Endothelial cell of umbilical vein (primary cell): ENCODE measurements around the gene SCTR. TPM values are rescaled to one million over a fixed set of nuclear protein-coding genes. Genes with fewer than 3 reads are reported as not detected.

ENCODE experiments used
- BruUV-seq: library from RNA; stranded (reverse); fragments of 400-500 nt; replicated peaks from 2 replicates; lab custom pipeline; 2021; lab: Mats Ljungman, UMichigan
- CTCF ChIA-PET: fragments of 300-600, 350-600 bp; sonication (Branson Sonifier 250); formaldehyde crosslinking; loops from one replicate; lab custom pipeline; 2021; ENCODE audit warnings: antibody characterized with exemption, inconsistent platforms; lab: Charles Lee
- POLR2A ChIA-PET: fragments of 300-600, 350-600 bp; sonication (Branson Sonifier 250); formaldehyde crosslinking; loops from one replicate; lab custom pipeline; 2021; ENCODE audit warnings: antibody characterized with exemption, inconsistent platforms; lab: Charles Lee
- DNase-seq: peaks from one replicate; pipeline ENCODE4 v3.0.0-alpha.2; 2011; ENCODE audit warnings: low read depth, low spot score
- FAIRE-seq: peaks from 2 replicates; lab custom pipeline; 2011; peaks lifted over from hg19 to GRCh38; lab: Jason Lieb, UNC
- H2AFZ ChIP-seq: 2 replicates; pipeline ENCODE4 v1.6.0; 2012; ENCODE audit warnings: low read depth, low read length, control low read depth, inconsistent platforms
- H3K27ac ChIP-seq: 2 replicates; pipeline ENCODE4 v1.5.1; 2011; ENCODE audit warnings: low read depth, mild to moderate bottlenecking, control low read depth, low read length, moderate library complexity; ENCODE audit not compliant: insufficient read depth
- H3K27me3 ChIP-seq, 2 experiments: 2 replicates each; pipeline versions ENCODE4 v1.6.0 to v1.6.1; 2011; ENCODE audit warnings: low read length in 2 of 2, mixed read lengths in 1 of 2; ENCODE audit not compliant: control insufficient read depth in 2 of 2, insufficient read depth in 2 of 2
- H3K36me3 ChIP-seq, 2 experiments: 2 replicates in 1 of 2; 3 replicates in 1 of 2; pipeline ENCODE4 v1.5.1; 2011; ENCODE audit warnings: low read length in 2 of 2, mild to moderate bottlenecking in 1 of 2, moderate library complexity in 1 of 2; ENCODE audit not compliant: control insufficient read depth in 2 of 2, insufficient read depth in 2 of 2; ENCODE audit errors: extremely low read depth in 1 of 2
- H3K4me1 ChIP-seq: 3 replicates; pipeline ENCODE4 v1.5.1; 2011; ENCODE audit warnings: mild to moderate bottlenecking, low read length; ENCODE audit not compliant: control insufficient read depth, insufficient read depth; ENCODE audit errors: extremely low read depth
- H3K4me2 ChIP-seq: 2 replicates; pipeline ENCODE4 v1.6.1; 2011; ENCODE audit warnings: low read length, control low read depth, mixed read lengths; ENCODE audit not compliant: insufficient read depth
- H3K4me3 ChIP-seq, 3 experiments: fragments of 200-600 bp in 1 of 3; sonication (generic), shearing (Covaris generic) in 1 of 3; replicated peaks in 1 of 3; 2 replicates each; pipeline ENCODE4 v1.5.1; 2011 to 2016; ENCODE audit warnings: control low read depth in 3 of 3, low read length in 3 of 3, mild to moderate bottlenecking in 2 of 3, inconsistent platforms in 1 of 3, low read depth in 1 of 3, moderate library complexity in 1 of 3; ENCODE audit not compliant: insufficient read depth in 1 of 3
- H3K79me2 ChIP-seq: 2 replicates; pipeline ENCODE4 v1.6.0; 2012; ENCODE audit warnings: low read length, inconsistent platforms; ENCODE audit not compliant: control insufficient read depth, insufficient read depth
- H3K9ac ChIP-seq: replicated peaks from 2 replicates; pipeline ENCODE3; 2011; ENCODE audit warnings: low read length, control low read depth; ENCODE audit not compliant: insufficient read depth; ENCODE audit errors: extremely low read depth
- H3K9me1 ChIP-seq: replicated peaks from 3 replicates; pipeline ENCODE4 v1.6.0; 2011; ENCODE audit warnings: mild to moderate bottlenecking, low read length; ENCODE audit not compliant: control insufficient read depth, insufficient read depth; ENCODE audit errors: extremely low read depth
- H3K9me3 ChIP-seq: replicated peaks from 2 replicates; pipeline ENCODE4 v1.5.1; 2012; ENCODE audit warnings: low read length, inconsistent platforms; ENCODE audit not compliant: control insufficient read depth, insufficient read depth
- H4K20me1 ChIP-seq: replicated peaks from 2 replicates; pipeline ENCODE3; 2011; ENCODE audit warnings: mild to moderate bottlenecking, low read length; ENCODE audit not compliant: control insufficient read depth, insufficient read depth; ENCODE audit errors: extremely low read depth
- CTCF ChIP-seq, 2 donors: IDR thresholded peaks; 1 replicate in 1 of 2; 2 replicates in 1 of 2; pipeline ENCODE4 v1.5.1; 2011; ENCODE audit warnings: low read length in 2 of 2, mild to moderate bottlenecking in 2 of 2, moderate library complexity in 2 of 2, control low read depth in 1 of 2, inconsistent platforms in 1 of 2, low read depth in 1 of 2; ENCODE audit not compliant: insufficient read depth in 1 of 2; ENCODE audit errors: extremely low read depth in 1 of 2
- EZH2 ChIP-seq: IDR thresholded peaks from 2 replicates; pipeline ENCODE4 v1.6.1; 2012; ENCODE audit warnings: borderline replicate concordance, low read depth, mild to moderate bottlenecking, moderate library complexity, low read length, inconsistent platforms; ENCODE audit not compliant: severe bottlenecking
- FOS ChIP-seq: IDR thresholded peaks from 2 replicates; pipeline ENCODE4 v1.6.1; 2011; ENCODE audit warnings: mild to moderate bottlenecking, low read length, moderate library complexity, borderline replicate concordance; ENCODE audit not compliant: insufficient read depth
- GATA2 ChIP-seq: IDR thresholded peaks from 2 replicates; pipeline ENCODE4 v1.7.0; 2011; ENCODE audit warnings: low read depth, mild to moderate bottlenecking, moderate library complexity, mixed read lengths, low read length; ENCODE audit not compliant: insufficient read length, insufficient read depth
- JUN ChIP-seq: IDR thresholded peaks from 2 replicates; pipeline ENCODE4 v1.6.1; 2011; ENCODE audit warnings: borderline replicate concordance, low read depth; ENCODE audit not compliant: insufficient read length, insufficient read depth
- MAX ChIP-seq: IDR thresholded peaks from 2 replicates; pipeline ENCODE4 v1.6.1; 2011; ENCODE audit not compliant: insufficient read depth, insufficient read length
- MYC ChIP-seq: IDR thresholded peaks from one replicate; pipeline ENCODE4 v1.6.1; 2011; ENCODE audit warnings: mild to moderate bottlenecking, low read depth, low read length
- POLR2A ChIP-seq: IDR thresholded peaks from 2 replicates; pipeline ENCODE4 v1.6.1; 2012; ENCODE audit warnings: low read depth, mild to moderate bottlenecking, control low read depth, low read length
- POLR2AphosphoS5 ChIP-seq: IDR thresholded peaks from 2 replicates; pipeline ENCODE4 v1.6.1; 2012; ENCODE audit warnings: low read depth, mild to moderate bottlenecking, control low read depth, low read length, moderate library complexity; ENCODE audit not compliant: insufficient read depth
- dilution Hi-C: fragments of 300-500 bp; cut with MboI; formaldehyde crosslinking; loops from one replicate; pipeline ENCODE4 v1.15.0; 2019; ENCODE audit warnings: low sequenced_read_pairs; ENCODE audit not compliant: extremely low pct_ligation_motif_present
- intact Hi-C: fragments of 100-400 bp; cut with micrococcal nuclease; formaldehyde crosslinking; loops from one replicate; pipeline ENCODE4 v1.10.0; 2022
- polyA plus RNA-seq, 4 experiments: library from polyadenylated mRNA; depleted of rRNA in 3 of 4; stranded (reverse) in 3 of 4; unstranded in 1 of 4; fragments of >200 nt; gene quantifications; 2 replicates each; pipeline versions ENCODE4 v1.2.1 to v1.2.3, GENCODE V29; 2011 to 2012; ENCODE audit warnings: missing spikeins in 1 of 4
- total RNA-seq: library from RNA; stranded (reverse); gene quantifications from 2 replicates; pipeline ENCODE4 v1.2.3, GENCODE V29; 2021

The SCTR gene
- total and polyA plus RNA-seq, 2 donors (not counting 3 experiments of a cell fraction or from before 2014, with no cell fraction given), result not detected

GRCh38 chr2:119480718-119481142 lies 43.6 kb downstream of the SCTR start:
- FAIRE-seq (no peak), DNase-seq (no peak)
- ChIA-PET POLR2A (no interaction called here), CTCF (interaction anchor here (1.0 kb wide), 2 partner anchors 57 to 74 kb away, joined by 3 read pairs; no protein-coding TSS in a partner anchor)
- H4K20me1 ChIP-seq, result no peaks in the 10 kb centered on the region
- H3K9me3 ChIP-seq, result no peaks in the 10 kb centered on the region
- dilution Hi-C loops, result no loop called here
- H3K4me3 ChIP-seq, result no peak overlapping the region
- no peaks in the 10 kb centered on the region for H3K4me1 ChIP-seq
- H2AFZ ChIP-seq, result no peak overlapping the region
- intact Hi-C loops, result no loop called here
- H3K9me1 ChIP-seq, result no peaks in the 10 kb centered on the region
- no peak overlapping the region for H3K27ac ChIP-seq
- no peaks in the 10 kb centered on the region for H3K36me3 ChIP-seq
- no peak overlapping the region for H3K9ac ChIP-seq
- no peaks in the 10 kb centered on the region for H3K79me2 ChIP-seq
- no peak for TF ChIP-seq POLR2AphosphoS5
- TF ChIP-seq FOS, result no peak
- no peak for TF ChIP-seq POLR2A
- TF ChIP-seq MYC, result no peak
- TF ChIP-seq CTCF (IDR thresholded peaks at IDR 0.05; ENCODE audit: extremely low read depth in 1 of 2, insufficient read depth in 1 of 2, low read depth in 1 of 2, low read length in 2 of 2), result no peak
- no peak for TF ChIP-seq GATA2
- TF ChIP-seq MAX, result no peak
- TF ChIP-seq EZH2, result no peak
- TF ChIP-seq JUN, result no peak
- BruUV-seq, result no TSS peak
- H3K4me2 ChIP-seq, result no peak overlapping the region
- H3K27me3 ChIP-seq, result no peaks in the 10 kb centered on the region
